Measurements from ENCODE around the gene SELENOP.

SELENOP gene

GRCh38 chr5:42812620-42813019, 928 bp upstream of the SELENOP start:
- H3K27ac Mint-ChIP-seq, result no peak overlapping the region
- H3K27me3 Mint-ChIP-seq, result no peaks in the 10 kb centered on the region
- H3K36me3 Mint-ChIP-seq, result no peaks in the 10 kb centered on the region
- H3K4me1 Mint-ChIP-seq, result no peaks in the 10 kb centered on the region
- no peaks in the 10 kb centered on the region for H3K9me3 Mint-ChIP-seq
- no peak for DNase-seq
- CTCF ChIA-PET, result no interaction called here
- H3K4me3 Mint-ChIP-seq, result no peak overlapping the region

GRCh38 chr5:42810834-42811590, 680 bp downstream of the SELENOP start:
- CTCF ChIA-PET, result no interaction called here
- no peaks in the 10 kb centered on the region for H3K4me1 Mint-ChIP-seq
- no peaks in the 10 kb centered on the region for H3K9me3 Mint-ChIP-seq
- H3K4me3 Mint-ChIP-seq, result no peak overlapping the region
- no peak for DNase-seq
- H3K27me3 Mint-ChIP-seq, result no peaks in the 10 kb centered on the region
- no peaks in the 10 kb centered on the region for H3K36me3 Mint-ChIP-seq
- no peak overlapping the region for H3K27ac Mint-ChIP-seq

- H3K9me3 Mint-ChIP-seq, result no peaks in the 10 kb centered on the region
- H3K27me3 Mint-ChIP-seq, result no peaks in the 10 kb centered on the region
- CTCF ChIA-PET, result no interaction called here
- no peaks in the 10 kb centered on the region for H3K36me3 Mint-ChIP-seq
- no peak overlapping the region for H3K27ac Mint-ChIP-seq
- H3K4me1 Mint-ChIP-seq, result no peaks in the 10 kb centered on the region
- no peak for DNase-seq
- no peak overlapping the region for H3K4me3 Mint-ChIP-seq
Observed at GRCh38 chr5:42808888-42809611, 2.6 kb downstream of the SELENOP start.

DNA sequence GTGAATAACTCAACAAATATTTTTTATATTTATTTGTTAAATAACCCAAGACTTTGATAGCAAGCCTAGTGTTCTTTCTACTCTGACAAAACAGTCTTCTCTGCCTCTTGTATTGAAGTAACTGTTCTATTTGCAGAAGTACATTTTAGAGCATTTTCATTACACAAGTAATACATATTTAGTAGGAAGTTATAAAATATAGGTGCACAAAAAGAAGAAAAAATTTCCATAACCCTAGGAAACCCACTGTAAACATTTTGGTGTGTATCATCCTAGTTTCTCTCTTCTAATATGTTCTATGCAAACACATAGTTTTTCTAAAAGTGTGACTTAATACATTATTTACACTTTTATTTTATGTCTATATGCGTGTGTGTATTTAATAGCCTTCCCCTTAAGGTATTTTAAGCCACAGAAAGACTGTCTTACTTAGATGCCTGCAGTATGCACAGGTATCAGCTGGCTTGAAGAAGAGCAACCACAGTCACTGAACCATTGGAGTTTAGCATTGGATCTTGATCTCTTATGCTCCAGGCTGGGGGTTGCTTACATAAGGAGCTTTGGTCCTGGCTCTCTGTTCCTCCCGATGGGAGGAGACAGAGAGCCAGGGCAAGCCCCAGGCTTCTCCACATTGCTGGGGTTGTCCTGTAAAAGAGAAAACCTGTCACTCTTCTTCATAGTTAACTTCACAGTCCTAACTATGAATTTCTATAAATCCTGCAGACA, 3.8 kb downstream of the SELENOP start:
- DNase-seq, result no peak
- CTCF ChIA-PET, result no interaction called here
- no peak overlapping the region for H3K27ac Mint-ChIP-seq
- no peaks in the 10 kb centered on the region for H3K9me3 Mint-ChIP-seq
- H3K36me3 Mint-ChIP-seq, result no peaks in the 10 kb centered on the region
- H3K27me3 Mint-ChIP-seq, result no peaks in the 10 kb centered on the region
- no peaks in the 10 kb centered on the region for H3K4me1 Mint-ChIP-seq
- H3K4me3 Mint-ChIP-seq, result no peak overlapping the region

GRCh38 chr5:42806701-42807262, 4.9 kb downstream of the SELENOP start:
- CTCF ChIA-PET, result no interaction called here
- DNase-seq, result no peak
- no peaks in the 10 kb centered on the region for H3K27me3 Mint-ChIP-seq
- no peak overlapping the region for H3K4me3 Mint-ChIP-seq
- H3K4me1 Mint-ChIP-seq, result no peaks in the 10 kb centered on the region
- no peak overlapping the region for H3K27ac Mint-ChIP-seq
- no peaks in the 10 kb centered on the region for H3K36me3 Mint-ChIP-seq
- H3K9me3 Mint-ChIP-seq, result no peaks in the 10 kb centered on the region

- CTCF ChIA-PET, result no interaction called here
- DNase-seq, result no peak
- Mint-ChIP-seq H3K4me3 (no peak overlapping the region), H3K4me1 (no peaks in the 10 kb centered on the region), H3K36me3 (no peaks in the 10 kb centered on the region), H3K9me3 (no peaks in the 10 kb centered on the region), H3K27ac (no peak overlapping the region), H3K27me3 (no peaks in the 10 kb centered on the region)
Observed at GRCh38 chr5:42806004-42806700, 5.5 kb downstream of the SELENOP start.

GRCh38 chr5:42804717-42805339, 6.9 kb downstream of the SELENOP start:
- no peaks in the 10 kb centered on the region for H3K4me1 Mint-ChIP-seq
- H3K4me3 Mint-ChIP-seq, result no peak overlapping the region
- no peak overlapping the region for H3K27ac Mint-ChIP-seq
- no peaks in the 10 kb centered on the region for H3K27me3 Mint-ChIP-seq
- DNase-seq, result no peak
- no peaks in the 10 kb centered on the region for H3K36me3 Mint-ChIP-seq
- H3K9me3 Mint-ChIP-seq, result no peaks in the 10 kb centered on the region
- CTCF ChIA-PET, result no interaction called here

DNA sequence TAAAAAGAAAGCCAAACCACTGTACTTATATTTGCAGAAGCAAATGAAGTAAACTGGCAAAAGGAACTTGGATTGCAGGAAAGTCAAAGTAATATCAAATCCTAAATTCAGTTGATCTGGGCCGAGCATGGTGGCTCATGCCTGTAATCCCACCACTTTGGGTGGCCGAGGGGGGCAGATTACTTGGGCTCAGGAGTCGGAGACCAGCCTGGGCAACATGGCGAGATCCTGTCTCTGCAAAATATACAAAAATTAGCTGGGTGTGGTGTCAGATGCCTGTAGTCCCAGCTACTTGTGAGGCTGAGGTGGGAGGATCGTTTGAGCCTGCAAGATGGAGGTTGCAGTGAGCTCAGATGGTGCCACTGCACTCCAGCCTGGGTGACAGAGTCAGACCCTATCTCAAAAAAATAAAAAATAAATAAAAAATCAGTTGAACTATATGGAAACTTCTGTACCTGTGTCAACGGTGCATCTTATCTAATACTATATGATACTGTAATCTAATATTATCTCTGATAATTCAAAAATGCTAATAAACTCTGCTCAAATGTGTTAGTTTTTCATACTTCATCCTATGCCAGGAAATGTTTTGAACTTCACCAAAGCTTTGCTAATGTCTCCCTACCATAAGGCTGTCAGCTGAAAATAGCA, 10.1 kb downstream of the SELENOP start:
- CTCF ChIA-PET, result no interaction called here
- Mint-ChIP-seq H3K4me3 (no peak overlapping the region), H3K4me1 (no peaks in the 10 kb centered on the region), H3K27me3 (no peaks in the 10 kb centered on the region), H3K9me3 (no peaks in the 10 kb centered on the region), H3K27ac (no peak overlapping the region), H3K36me3 (no peaks in the 10 kb centered on the region)
- no peak for DNase-seq

DNA sequence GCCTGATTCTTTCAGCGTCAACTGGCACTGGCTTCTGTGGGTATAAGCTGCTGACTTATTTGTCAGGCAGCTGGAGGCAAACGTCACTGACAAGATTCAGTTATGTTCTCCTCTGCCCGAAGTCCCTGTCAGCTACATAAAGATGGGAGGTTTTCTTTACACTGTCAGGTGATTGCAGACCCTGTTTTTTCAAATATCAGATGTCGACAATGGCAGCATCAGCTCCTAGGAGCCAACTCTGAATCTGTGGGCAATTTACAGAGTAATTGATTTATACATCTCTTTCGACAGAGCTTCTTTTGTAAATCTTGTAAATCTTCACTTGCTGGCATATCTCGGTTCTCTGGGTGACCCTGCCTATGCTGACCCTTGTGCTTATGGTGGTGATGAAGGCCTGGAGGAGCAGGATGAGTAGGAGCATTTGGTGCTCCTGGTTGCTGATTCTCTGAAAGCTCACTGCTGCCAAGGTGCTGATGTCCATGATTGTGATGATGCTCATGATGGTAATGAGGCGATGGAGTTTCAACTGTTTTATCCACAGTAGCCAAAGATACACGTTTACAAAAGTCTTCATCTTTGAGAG, 10.9 kb downstream of the SELENOP start:
- Mint-ChIP-seq H3K9me3 (no peaks in the 10 kb centered on the region), H3K4me1 (no peaks in the 10 kb centered on the region), H3K36me3 (no peaks in the 10 kb centered on the region), H3K27ac (no peak overlapping the region), H3K27me3 (no peaks in the 10 kb centered on the region), H3K4me3 (no peak overlapping the region)
- no peak for DNase-seq
- CTCF ChIA-PET, result no interaction called here

GRCh38 chr5:42799668-42800114, 12.0 kb downstream of the SELENOP start:
- CTCF ChIA-PET, result no interaction called here
- Mint-ChIP-seq H3K9me3 (no peaks in the 10 kb centered on the region), H3K36me3 (no peaks in the 10 kb centered on the region), H3K27ac (no peak overlapping the region), H3K4me1 (no peaks in the 10 kb centered on the region), H3K27me3 (no peaks in the 10 kb centered on the region), H3K4me3 (no peak overlapping the region)
- DNase-seq, result no peak

DNA sequence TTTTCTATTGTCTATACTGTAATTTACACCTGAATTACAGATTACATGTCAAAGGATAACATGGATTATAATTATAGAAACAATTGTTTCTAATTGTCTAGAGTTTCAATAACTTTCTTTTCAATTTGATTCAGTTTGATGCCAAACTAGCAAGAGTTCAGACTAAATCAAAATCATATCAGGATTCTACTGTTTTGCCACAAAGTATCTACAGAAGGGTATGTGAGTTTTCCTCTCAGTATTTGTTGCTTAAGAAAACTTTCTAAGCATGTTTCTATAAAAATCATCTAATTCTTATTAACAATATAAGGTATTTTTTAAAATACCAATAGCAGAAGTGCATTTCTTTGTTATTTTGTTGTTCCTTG, 12.5 kb downstream of the SELENOP start:
- no peaks in the 10 kb centered on the region for H3K36me3 Mint-ChIP-seq
- no peak overlapping the region for H3K4me3 Mint-ChIP-seq
- H3K4me1 Mint-ChIP-seq, result no peaks in the 10 kb centered on the region

GRCh38 chr5:42798284-42799240, 13.1 kb downstream of the SELENOP start:
- no peak overlapping the region for H3K27ac Mint-ChIP-seq

More for the DNA sequence above, 12.5 kb downstream of the SELENOP start:
- CTCF ChIA-PET, result no interaction called here
- no peak overlapping the region for H3K27ac Mint-ChIP-seq
- DNase-seq, result no peak
- H3K9me3 Mint-ChIP-seq, result no peaks in the 10 kb centered on the region
- no peaks in the 10 kb centered on the region for H3K27me3 Mint-ChIP-seq

More at GRCh38 chr5:42798284-42799240, 13.1 kb downstream of the SELENOP start:
- CTCF ChIA-PET, result no interaction called here
- H3K36me3 Mint-ChIP-seq, result no peaks in the 10 kb centered on the region
- no peak for DNase-seq
- H3K27me3 Mint-ChIP-seq, result no peaks in the 10 kb centered on the region
- H3K9me3 Mint-ChIP-seq, result no peaks in the 10 kb centered on the region
- H3K4me3 Mint-ChIP-seq, result no peak overlapping the region
- no peaks in the 10 kb centered on the region for H3K4me1 Mint-ChIP-seq

All from activated naive CD4-positive, alpha-beta T cell treated with anti-CD3 and anti-CD28 coated beads, Interleukin-2, amount 10 ng/mL, durations not matched to agents 7 days and 5 days (primary cell).